ENCODE data around the gene SAAL1. TPM values are rescaled to one million over a fixed set of nuclear protein-coding genes. Genes with fewer than 3 reads are reported as not detected.

The SAAL1 gene
- total and polyA plus RNA-seq, 9 of the 15 experiments (the other 6 are each of a cell fraction or from before 2014, with no cell fraction given), result 38.9 to 77.5 (median 56.4) TPM

DNA sequence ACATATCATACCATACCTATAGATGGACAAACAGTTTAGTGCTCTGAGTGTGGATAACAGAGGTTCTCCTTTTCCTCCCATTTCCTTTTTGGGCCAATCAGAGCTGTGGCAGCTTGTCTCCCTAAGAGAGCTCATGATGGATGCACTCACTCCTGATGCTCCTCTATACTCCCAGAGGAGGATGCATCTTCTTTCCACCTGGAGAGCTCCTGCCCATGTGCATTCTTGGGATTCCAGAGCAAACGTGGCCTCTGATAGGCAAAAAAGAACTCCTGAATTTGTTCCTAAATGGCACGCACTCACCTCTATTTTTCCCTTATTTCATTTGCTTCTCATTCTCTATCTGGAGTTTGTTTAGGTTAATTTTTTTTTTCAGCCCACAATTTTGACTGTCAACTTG, 29.4 kb upstream of the SAAL1 start:
- BruUV-seq (replicated peaks), result no TSS peak
- no peaks in the 10 kb centered on the region for H3K9me3 ChIP-seq (replicated peaks; ENCODE audit: control insufficient read depth, insufficient read depth, low read depth, low read length)
- H3K9me1 ChIP-seq (ENCODE audit: control insufficient read depth, insufficient read depth, low read length), result no peaks in the 10 kb centered on the region
- ATAC-seq, result no peak
- no peak for FAIRE-seq
- H3K4me3 ChIP-seq, result no peak overlapping the region
- H3K4me2 ChIP-seq (ENCODE audit: insufficient read depth, low read length), result no peak overlapping the region
- H3K36me3 ChIP-seq (ENCODE audit: control insufficient read depth, insufficient read depth, low read length), result no peaks in the 10 kb centered on the region
- CTCF ChIA-PET (ENCODE audit: low intra/inter-chr PET ratio), result no interaction called here
- POLR2A ChIA-PET, result interaction anchor here (0.8 kb wide), 1 partner anchor 85 kb away, joined by 3 read pairs; no protein-coding TSS in a partner anchor
- 0% methylated on average over 2 of the region's 2 CpGs for WGBS (ENCODE audit: insufficient coverage, low coverage, missing lambda C conversion rate)
- no peak overlapping the region for H3K9ac ChIP-seq (ENCODE audit: insufficient read depth in 1 of 2, low read depth in 2 of 2, low read length in 2 of 2)
- H2AFZ ChIP-seq (ENCODE audit: low read depth, low read length), result no peak overlapping the region
- no peak for DNase-seq (ENCODE audit: extremely low read depth in 1 of 4, low spot score in 3 of 4)
- H4K20me1 ChIP-seq (replicated peaks; ENCODE audit: control insufficient read depth, insufficient read depth, low read length), result no peaks in the 10 kb centered on the region
- in situ Hi-C loops (cut with MboI) (no loop called here), intact Hi-C loops (cut with micrococcal nuclease) (no loop called here)
- H3K27me3 ChIP-seq (ENCODE audit: control insufficient read depth in 2 of 2, insufficient read depth in 2 of 2, low read length in 2 of 2), result peaks cover 13 to 19% of the 10 kb centered on the region in 2 experiments; a peak in 4 of 5 replicates
- H3K27ac ChIP-seq (ENCODE audit: extremely low read depth, low read depth, low read length), result no peak overlapping the region
- no peaks in the 10 kb centered on the region for H3K4me1 ChIP-seq (replicated peaks in 1 of 2; ENCODE audit: control insufficient read depth in 2 of 2, insufficient read depth in 2 of 2, low read length in 2 of 2)
- TF ChIP-seq, protein P1, sequence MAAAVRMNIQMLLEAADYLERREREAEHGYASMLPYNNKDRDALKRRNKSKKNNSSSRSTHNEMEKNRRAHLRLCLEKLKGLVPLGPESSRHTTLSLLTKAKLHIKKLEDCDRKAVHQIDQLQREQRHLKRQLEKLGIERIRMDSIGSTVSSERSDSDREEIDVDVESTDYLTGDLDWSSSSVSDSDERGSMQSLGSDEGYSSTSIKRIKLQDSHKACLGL (CRISPR knock-in tag; IDR thresholded peaks at IDR 0.05; ENCODE audit: borderline replicate concordance, poor library complexity, severe bottlenecking), result no peak
- no peak for TF ChIP-seq ZNF282 (CRISPR knock-in tag; IDR thresholded peaks at IDR 0.05)
- no peak for TF ChIP-seq SMAD2 (IDR thresholded peaks at IDR 0.05; ENCODE audit: low read depth, low read length)
- TF ChIP-seq, protein P2, sequence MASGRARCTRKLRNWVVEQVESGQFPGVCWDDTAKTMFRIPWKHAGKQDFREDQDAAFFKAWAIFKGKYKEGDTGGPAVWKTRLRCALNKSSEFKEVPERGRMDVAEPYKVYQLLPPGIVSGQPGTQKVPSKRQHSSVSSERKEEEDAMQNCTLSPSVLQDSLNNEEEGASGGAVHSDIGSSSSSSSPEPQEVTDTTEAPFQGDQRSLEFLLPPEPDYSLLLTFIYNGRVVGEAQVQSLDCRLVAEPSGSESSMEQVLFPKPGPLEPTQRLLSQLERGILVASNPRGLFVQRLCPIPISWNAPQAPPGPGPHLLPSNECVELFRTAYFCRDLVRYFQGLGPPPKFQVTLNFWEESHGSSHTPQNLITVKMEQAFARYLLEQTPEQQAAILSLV (tag; IDR thresholded peaks at IDR 0.05), result no peak
- TF ChIP-seq ZNF239 (CRISPR knock-in tag; IDR thresholded peaks at IDR 0.05), result no peak
- TF ChIP-seq POLR3G (IDR thresholded peaks at IDR 0.05; ENCODE audit: extremely low read depth, insufficient read length, insufficient replicate concordance), result no peak
- TF ChIP-seq ZNF347 (CRISPR knock-in tag; IDR thresholded peaks at IDR 0.05; ENCODE audit: low read depth), result no peak
- no peak for TF ChIP-seq XRCC4 (IDR thresholded peaks at IDR 0.05; ENCODE audit: extremely low read depth, insufficient read depth, insufficient read length)
- TF ChIP-seq, protein P3, sequence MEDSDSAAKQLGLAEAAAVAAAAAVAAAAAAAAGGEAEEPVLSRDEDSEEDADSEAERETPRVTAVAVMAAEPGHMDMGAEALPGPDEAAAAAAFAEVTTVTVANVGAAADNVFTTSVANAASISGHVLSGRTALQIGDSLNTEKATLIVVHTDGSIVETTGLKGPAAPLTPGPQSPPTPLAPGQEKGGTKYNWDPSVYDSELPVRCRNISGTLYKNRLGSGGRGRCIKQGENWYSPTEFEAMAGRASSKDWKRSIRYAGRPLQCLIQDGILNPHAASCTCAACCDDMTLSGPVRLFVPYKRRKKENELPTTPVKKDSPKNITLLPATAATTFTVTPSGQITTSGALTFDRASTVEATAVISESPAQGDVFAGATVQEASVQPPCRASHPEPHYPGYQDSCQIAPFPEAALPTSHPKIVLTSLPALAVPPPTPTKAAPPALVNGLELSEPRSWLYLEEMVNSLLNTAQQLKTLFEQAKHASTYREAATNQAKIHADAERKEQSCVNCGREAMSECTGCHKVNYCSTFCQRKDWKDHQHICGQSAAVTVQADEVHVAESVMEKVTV (CRISPR knock-in tag; IDR thresholded peaks at IDR 0.05), result no peak
- no peak for TF ChIP-seq GABPB1 (CRISPR knock-in tag; IDR thresholded peaks at IDR 0.05)
- no peak for TF ChIP-seq FOXP1 (CRISPR knock-in tag; IDR thresholded peaks at IDR 0.05)
- no peak for TF ChIP-seq BRF1 (IDR thresholded peaks at IDR 0.05; ENCODE audit: borderline replicate concordance, extremely low read depth, insufficient read length)
- no peak for TF ChIP-seq ZFPM2 (CRISPR knock-in tag; IDR thresholded peaks at IDR 0.05)
- TF ChIP-seq, protein P4, sequence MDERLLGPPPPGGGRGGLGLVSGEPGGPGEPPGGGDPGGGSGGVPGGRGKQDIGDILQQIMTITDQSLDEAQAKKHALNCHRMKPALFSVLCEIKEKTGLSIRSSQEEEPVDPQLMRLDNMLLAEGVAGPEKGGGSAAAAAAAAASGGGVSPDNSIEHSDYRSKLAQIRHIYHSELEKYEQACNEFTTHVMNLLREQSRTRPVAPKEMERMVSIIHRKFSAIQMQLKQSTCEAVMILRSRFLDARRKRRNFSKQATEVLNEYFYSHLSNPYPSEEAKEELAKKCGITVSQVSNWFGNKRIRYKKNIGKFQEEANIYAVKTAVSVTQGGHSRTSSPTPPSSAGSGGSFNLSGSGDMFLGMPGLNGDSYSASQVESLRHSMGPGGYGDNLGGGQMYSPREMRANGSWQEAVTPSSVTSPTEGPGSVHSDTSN (CRISPR knock-in tag; IDR thresholded peaks at IDR 0.05; ENCODE audit: low read depth), result no peak
- TF ChIP-seq, protein P4 (tag; conservative IDR thresholded peaks at IDR 0.05; ENCODE audit: low read depth), result no peak
- TF ChIP-seq ZNF165 (CRISPR knock-in tag; IDR thresholded peaks at IDR 0.05; ENCODE audit: borderline replicate concordance), result no peak
- TF ChIP-seq XRCC3 (IDR thresholded peaks at IDR 0.05), result no peak
- no peaks in the 10 kb centered on the region for H3K79me2 ChIP-seq (ENCODE audit: control insufficient read depth, insufficient read depth, low read length)
